ENCODE data around the gene EPO.

Gene EPO

DNA sequence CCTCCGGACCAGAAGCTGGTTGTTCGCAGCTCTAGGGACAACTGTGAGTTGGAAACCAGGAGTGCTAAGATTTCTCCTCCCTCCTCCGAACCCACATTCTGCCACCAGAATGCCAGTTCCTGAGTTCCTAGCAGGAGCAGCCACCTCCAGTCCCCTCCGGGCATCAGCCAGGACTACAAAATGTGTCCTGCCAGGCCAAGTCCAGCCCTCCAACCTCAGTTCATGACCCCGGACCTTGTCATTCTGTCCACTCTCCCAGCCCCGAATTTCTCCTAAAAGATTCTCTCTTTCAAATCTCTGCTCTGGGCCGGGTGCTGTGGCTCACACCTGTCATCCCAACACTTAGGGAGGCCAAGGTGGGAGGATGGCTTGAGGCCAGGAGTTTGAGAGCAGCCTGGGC lies 15.5 kb downstream of the EPO start:
- Histone ChIP-seq H2BK15ac (replicated peaks; ENCODE audit: low read depth) (no peak overlapping the region), H3K79me2 (ENCODE audit: control insufficient read depth, insufficient read depth, low read length) (no peaks in the 10 kb centered on the region), H4K5ac (ENCODE audit: low read length) (no peak overlapping the region), H2BK5ac (ENCODE audit: low read length) (no peak overlapping the region), H2BK120ac (ENCODE audit: low read depth, low read length) (no peak overlapping the region), H3K4ac (ENCODE audit: low read depth, low read length) (no peak overlapping the region), H3K23ac (ENCODE audit: low read length) (no peak overlapping the region), H3K36me3 (ENCODE audit: control insufficient read depth, insufficient read depth, low read length) (no peaks in the 10 kb centered on the region), H3K9ac (ENCODE audit: low read length) (no peak overlapping the region), H3K56ac (ENCODE audit: low read length) (no peak overlapping the region), H3K18ac (ENCODE audit: low read length) (no peak overlapping the region), H2AK5ac (ENCODE audit: low read length) (no peak overlapping the region), H3K27me3 (ENCODE audit: insufficient read depth, low read length, poor library complexity) (no peaks in the 10 kb centered on the region), H3K4me2 (ENCODE audit: low read length) (no peak overlapping the region), H4K8ac (ENCODE audit: low read depth, low read length) (no peak overlapping the region), H3K4me1 (ENCODE audit: control insufficient read depth, low read depth, low read length) (no peaks in the 10 kb centered on the region), H3K27ac (ENCODE audit: low read depth, low read length) (no peak overlapping the region), H3K79me1 (ENCODE audit: low read length) (no peaks in the 10 kb centered on the region), H3K4me3 (ENCODE audit: low read length) (no peak overlapping the region)
- no CpG with 5 or more reads among the region's 7 CpGs for WGBS (ENCODE audit: extremely low coverage, insufficient coverage, low lambda C conversion rate)
- no peak for DNase-seq

DNA sequence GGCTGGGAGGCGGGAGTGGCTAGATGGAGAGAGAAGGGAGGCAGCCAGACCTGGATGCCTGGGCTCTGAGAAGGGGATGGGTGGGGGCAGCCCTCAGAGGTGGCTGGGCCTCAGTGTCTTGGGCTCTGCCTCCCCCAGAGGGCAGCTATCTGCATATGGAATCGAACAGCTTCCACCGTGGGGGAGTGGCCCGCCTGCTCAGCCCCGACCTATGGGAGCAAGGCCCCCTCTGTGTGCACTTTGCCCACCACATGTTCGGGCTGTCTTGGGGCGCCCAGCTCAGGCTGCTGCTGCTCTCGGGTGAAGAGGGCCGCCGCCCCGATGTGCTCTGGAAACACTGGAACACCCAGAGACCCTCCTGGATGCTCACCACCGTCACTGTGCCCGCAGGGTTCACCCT lies 16.4 kb downstream of the EPO start:
- no peaks in the 10 kb centered on the region for H3K79me2 ChIP-seq (ENCODE audit: control insufficient read depth, insufficient read depth, low read length)
- H3K18ac ChIP-seq (ENCODE audit: low read length), result no peak overlapping the region
- H3K36me3 ChIP-seq (ENCODE audit: control insufficient read depth, insufficient read depth, low read length), result no peaks in the 10 kb centered on the region
- H2AK5ac ChIP-seq (ENCODE audit: low read length), result no peak overlapping the region
- no peak overlapping the region for H3K27ac ChIP-seq (ENCODE audit: low read depth, low read length)
- no peak overlapping the region for H4K5ac ChIP-seq (ENCODE audit: low read length)
- H2BK5ac ChIP-seq (ENCODE audit: low read length), result no peak overlapping the region
- H3K79me1 ChIP-seq (ENCODE audit: low read length), result no peaks in the 10 kb centered on the region
- DNase-seq, result no peak
- H4K8ac ChIP-seq (ENCODE audit: low read depth, low read length), result no peak overlapping the region
- H2BK15ac ChIP-seq (replicated peaks; ENCODE audit: low read depth), result no peak overlapping the region
- H2BK120ac ChIP-seq (ENCODE audit: low read depth, low read length), result no peak overlapping the region
- H3K4me3 ChIP-seq (ENCODE audit: low read length), result no peak overlapping the region
- no peak overlapping the region for H3K4me2 ChIP-seq (ENCODE audit: low read length)
- H3K9ac ChIP-seq (ENCODE audit: low read length), result no peak overlapping the region
- H3K27me3 ChIP-seq (ENCODE audit: insufficient read depth, low read length, poor library complexity), result no peaks in the 10 kb centered on the region
- no peak overlapping the region for H3K4ac ChIP-seq (ENCODE audit: low read depth, low read length)
- no peak overlapping the region for H3K56ac ChIP-seq (ENCODE audit: low read length)
- no peak overlapping the region for H3K23ac ChIP-seq (ENCODE audit: low read length)
- no peaks in the 10 kb centered on the region for H3K4me1 ChIP-seq (ENCODE audit: control insufficient read depth, low read depth, low read length)
- no CpG with 5 or more reads among the region's 13 CpGs for whole genome bisulfite sequencing (ENCODE audit: extremely low coverage, insufficient coverage, low lambda C conversion rate)

DNA sequence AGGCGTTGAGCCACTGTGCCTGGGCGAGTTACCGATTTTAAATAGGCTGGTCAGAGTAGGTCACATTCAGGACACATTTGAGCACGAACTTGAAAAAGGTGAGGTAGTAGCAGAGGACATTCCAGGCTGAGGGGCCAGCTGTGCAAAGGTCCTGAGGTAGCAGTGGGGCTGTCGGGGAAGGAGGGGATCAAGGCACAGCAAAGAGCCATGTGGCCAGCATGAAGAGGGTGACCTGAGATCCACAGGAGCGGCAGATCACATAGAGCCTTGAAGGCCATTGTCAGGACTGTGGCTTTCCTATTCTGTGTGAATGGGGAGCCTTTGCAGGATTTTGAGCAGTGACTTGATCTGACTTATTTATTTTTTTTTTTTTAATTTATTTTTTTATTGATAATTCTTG lies 19.7 kb downstream of the EPO start:
- no peak for DNase-seq
- no peak overlapping the region for H4K8ac ChIP-seq (ENCODE audit: low read depth, low read length)
- no CpG with 5 or more reads among the region's 6 CpGs for WGBS (ENCODE audit: extremely low coverage, insufficient coverage, low lambda C conversion rate)

DNA sequence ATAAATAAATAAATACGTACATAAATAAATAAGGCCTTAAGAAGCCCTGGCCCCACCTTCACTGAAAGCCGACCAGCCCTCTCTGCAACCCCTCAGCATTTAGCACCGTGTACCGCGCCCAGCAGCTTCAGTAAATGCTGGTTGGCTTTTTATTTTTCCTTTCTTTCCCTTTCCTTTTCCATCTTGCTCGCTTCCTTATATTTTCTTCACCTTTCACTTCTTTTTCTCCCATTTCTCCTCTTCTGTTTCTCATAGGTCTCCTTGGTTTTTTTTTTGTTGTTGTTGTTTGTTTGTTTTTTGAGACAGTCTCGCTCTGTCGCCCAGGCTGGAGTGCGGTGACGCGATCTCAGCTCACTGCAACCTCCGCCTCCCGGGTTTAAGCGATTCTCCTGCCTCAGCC lies 24.3 kb downstream of the EPO start:
- DNase-seq, result no peak
- H3K23ac ChIP-seq (ENCODE audit: low read length), result no peak overlapping the region
- H3K56ac ChIP-seq (ENCODE audit: low read length), result no peak overlapping the region
- no peak overlapping the region for H4K8ac ChIP-seq (ENCODE audit: low read depth, low read length)
- H3K36me3 ChIP-seq (ENCODE audit: control insufficient read depth, insufficient read depth, low read length), result no peaks in the 10 kb centered on the region
- H2BK15ac ChIP-seq (replicated peaks; ENCODE audit: low read depth), result no peak overlapping the region
- no peak overlapping the region for H2AK5ac ChIP-seq (ENCODE audit: low read length)
- H2BK5ac ChIP-seq (ENCODE audit: low read length), result no peak overlapping the region
- no peaks in the 10 kb centered on the region for H3K79me1 ChIP-seq (ENCODE audit: low read length)
- H3K4me3 ChIP-seq (ENCODE audit: low read length), result no peak overlapping the region
- no peaks in the 10 kb centered on the region for H3K4me1 ChIP-seq (ENCODE audit: control insufficient read depth, low read depth, low read length)
- no peak overlapping the region for H3K27ac ChIP-seq (ENCODE audit: low read depth, low read length)
- H3K18ac ChIP-seq (ENCODE audit: low read length), result no peak overlapping the region
- no peak overlapping the region for H4K5ac ChIP-seq (ENCODE audit: low read length)
- no peak overlapping the region for H2BK120ac ChIP-seq (ENCODE audit: low read depth, low read length)
- no peak overlapping the region for H3K4me2 ChIP-seq (ENCODE audit: low read length)
- no peak overlapping the region for H3K4ac ChIP-seq (ENCODE audit: low read depth, low read length)
- H3K79me2 ChIP-seq (ENCODE audit: control insufficient read depth, insufficient read depth, low read length), result no peaks in the 10 kb centered on the region
- 100% methylated on average over 1 of the region's 14 CpGs for WGBS (ENCODE audit: extremely low coverage, insufficient coverage, low lambda C conversion rate)
- no peak overlapping the region for H3K9ac ChIP-seq (ENCODE audit: low read length)
- H3K27me3 ChIP-seq (ENCODE audit: insufficient read depth, low read length, poor library complexity), result no peaks in the 10 kb centered on the region

More for the DNA sequence above, 19.7 kb downstream of the EPO start:
- no peak overlapping the region for H4K5ac ChIP-seq (ENCODE audit: low read length)
- H3K4me3 ChIP-seq (ENCODE audit: low read length), result no peak overlapping the region
- H3K4me2 ChIP-seq (ENCODE audit: low read length), result no peak overlapping the region
- no peak overlapping the region for H3K9ac ChIP-seq (ENCODE audit: low read length)
- no peak overlapping the region for H2BK5ac ChIP-seq (ENCODE audit: low read length)
- no peak overlapping the region for H3K23ac ChIP-seq (ENCODE audit: low read length)
- no peaks in the 10 kb centered on the region for H3K27me3 ChIP-seq (ENCODE audit: insufficient read depth, low read length, poor library complexity)
- H3K56ac ChIP-seq (ENCODE audit: low read length), result no peak overlapping the region
- no peak overlapping the region for H3K27ac ChIP-seq (ENCODE audit: low read depth, low read length)
- no peaks in the 10 kb centered on the region for H3K79me1 ChIP-seq (ENCODE audit: low read length)
- no peak overlapping the region for H3K18ac ChIP-seq (ENCODE audit: low read length)
- H3K4ac ChIP-seq (ENCODE audit: low read depth, low read length), result no peak overlapping the region
- no peaks in the 10 kb centered on the region for H3K4me1 ChIP-seq (ENCODE audit: control insufficient read depth, low read depth, low read length)
- H2BK120ac ChIP-seq (ENCODE audit: low read depth, low read length), result no peak overlapping the region
- H2BK15ac ChIP-seq (replicated peaks; ENCODE audit: low read depth), result no peak overlapping the region
- no peaks in the 10 kb centered on the region for H3K79me2 ChIP-seq (ENCODE audit: control insufficient read depth, insufficient read depth, low read length)
- H2AK5ac ChIP-seq (ENCODE audit: low read length), result no peak overlapping the region
- H3K36me3 ChIP-seq (ENCODE audit: control insufficient read depth, insufficient read depth, low read length), result no peaks in the 10 kb centered on the region

DNA sequence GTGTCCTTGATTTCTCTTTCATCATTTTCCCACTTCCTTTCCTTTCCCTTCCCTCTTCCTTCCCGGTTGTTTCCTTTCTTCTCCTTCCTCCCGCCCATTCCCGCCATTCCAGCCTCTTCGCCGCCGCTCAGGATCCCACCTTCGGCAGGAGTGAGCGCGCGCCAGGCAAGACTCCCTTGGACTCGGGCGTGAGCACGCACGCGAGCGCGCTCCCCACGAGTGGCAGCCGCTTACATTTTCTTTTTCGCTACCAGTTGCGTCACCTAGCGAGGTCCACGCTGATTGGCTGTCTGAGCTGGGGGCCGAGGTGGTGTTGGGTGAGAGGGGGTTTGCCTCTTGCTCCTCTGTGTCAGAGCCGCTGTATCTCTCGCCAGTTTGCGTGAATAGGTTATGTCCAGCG lies 24.9 kb downstream of the EPO start:
- no peak overlapping the region for H3K4me2 ChIP-seq (ENCODE audit: low read length)
- H3K36me3 ChIP-seq (ENCODE audit: control insufficient read depth, insufficient read depth, low read length), result no peaks in the 10 kb centered on the region
- no peaks in the 10 kb centered on the region for H3K79me1 ChIP-seq (ENCODE audit: low read length)
- H2BK120ac ChIP-seq (ENCODE audit: low read depth, low read length), result no peak overlapping the region
- H3K27me3 ChIP-seq (ENCODE audit: insufficient read depth, low read length, poor library complexity), result no peaks in the 10 kb centered on the region
- peak overlapping the region; percentile 80 for H3K56ac ChIP-seq (ENCODE audit: low read length)
- H3K4me3 ChIP-seq (ENCODE audit: low read length), result peak overlapping the region; percentile 43
- H3K4me1 ChIP-seq (ENCODE audit: control insufficient read depth, low read depth, low read length), result no peaks in the 10 kb centered on the region
- H3K4ac ChIP-seq (ENCODE audit: low read depth, low read length), result no peak overlapping the region
- no peak overlapping the region for H4K5ac ChIP-seq (ENCODE audit: low read length)
- no peak overlapping the region for H3K27ac ChIP-seq (ENCODE audit: low read depth, low read length)
- H3K18ac ChIP-seq (ENCODE audit: low read length), result no peak overlapping the region
- H3K9ac ChIP-seq (ENCODE audit: low read length), result peak overlapping the region; percentile 63
- peak; percentile 51 for DNase-seq
- H3K79me2 ChIP-seq (ENCODE audit: control insufficient read depth, insufficient read depth, low read length), result no peaks in the 10 kb centered on the region
- H4K8ac ChIP-seq (ENCODE audit: low read depth, low read length), result no peak overlapping the region
- H2AK5ac ChIP-seq (ENCODE audit: low read length), result no peak overlapping the region
- no peak overlapping the region for H3K23ac ChIP-seq (ENCODE audit: low read length)
- H2BK5ac ChIP-seq (ENCODE audit: low read length), result no peak overlapping the region
- no peak overlapping the region for H2BK15ac ChIP-seq (replicated peaks; ENCODE audit: low read depth)
- no CpG with 5 or more reads among the region's 28 CpGs for WGBS (ENCODE audit: extremely low coverage, insufficient coverage, low lambda C conversion rate)

DNA sequence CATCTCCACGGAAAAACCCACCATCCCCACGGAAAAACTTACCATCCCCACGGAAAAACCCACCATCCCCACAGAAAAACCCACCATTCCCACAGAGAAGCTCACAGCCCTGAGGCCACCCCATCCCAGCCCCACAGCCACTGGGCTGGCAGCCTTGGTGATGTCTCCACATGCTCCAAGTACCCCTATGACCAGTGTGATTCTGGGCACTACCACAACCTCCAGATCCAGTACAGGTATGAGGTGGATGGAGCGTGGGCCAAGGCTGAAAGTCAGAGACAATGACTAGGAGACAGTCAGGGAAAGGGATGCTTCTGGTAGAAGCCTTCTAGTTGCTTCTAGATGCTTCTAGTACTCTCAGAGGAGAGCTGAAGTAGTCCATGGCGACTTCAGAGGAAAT lies 32.7 kb downstream of the EPO start:
- H3K23ac ChIP-seq (ENCODE audit: low read length), result no peak overlapping the region
- H3K79me2 ChIP-seq (ENCODE audit: control insufficient read depth, insufficient read depth, low read length), result no peaks in the 10 kb centered on the region
- H3K4ac ChIP-seq (ENCODE audit: low read depth, low read length), result no peak overlapping the region
- H2AK5ac ChIP-seq (ENCODE audit: low read length), result no peak overlapping the region
- DNase-seq, result no peak
- no peaks in the 10 kb centered on the region for H3K36me3 ChIP-seq (ENCODE audit: control insufficient read depth, insufficient read depth, low read length)
- no peak overlapping the region for H3K18ac ChIP-seq (ENCODE audit: low read length)
- no peak overlapping the region for H2BK5ac ChIP-seq (ENCODE audit: low read length)
- H3K27ac ChIP-seq (ENCODE audit: low read depth, low read length), result no peak overlapping the region
- H3K56ac ChIP-seq (ENCODE audit: low read length), result no peak overlapping the region
- H3K27me3 ChIP-seq (ENCODE audit: insufficient read depth, low read length, poor library complexity), result no peaks in the 10 kb centered on the region
- H3K9ac ChIP-seq (ENCODE audit: low read length), result no peak overlapping the region
- no peak overlapping the region for H2BK120ac ChIP-seq (ENCODE audit: low read depth, low read length)
- H2BK15ac ChIP-seq (replicated peaks; ENCODE audit: low read depth), result no peak overlapping the region
- no peak overlapping the region for H4K8ac ChIP-seq (ENCODE audit: low read depth, low read length)
- H3K4me3 ChIP-seq (ENCODE audit: low read length), result no peak overlapping the region
- no CpG with 5 or more reads among the region's 5 CpGs for WGBS (ENCODE audit: extremely low coverage, insufficient coverage, low lambda C conversion rate)
- no peaks in the 10 kb centered on the region for H3K79me1 ChIP-seq (ENCODE audit: low read length)
- peaks cover 4% of the 10 kb centered on the region for H3K4me1 ChIP-seq (ENCODE audit: control insufficient read depth, low read depth, low read length)
- no peak overlapping the region for H3K4me2 ChIP-seq (ENCODE audit: low read length)
- H4K5ac ChIP-seq (ENCODE audit: low read length), result no peak overlapping the region
